CD4-positive, alpha-beta T cell (primary cell): ENCODE results near the gene CABP4. TPM values are rescaled to one million over a fixed set of nuclear protein-coding genes. Genes with fewer than 3 reads are reported as not detected.

ENCODE experiments used
- ATAC-seq: fragments of 200-7000 bp; cut with Tn5 transposase; one replicate; pipeline ENCODE4 v1.10.0; 2022; ENCODE audit warnings: mild to moderate bottlenecking; ENCODE audit not compliant: poor library complexity
- CTCF ChIA-PET: fragments of 350-600 bp; sonication (Branson Sonifier 250); formaldehyde crosslinking; loops from one replicate; lab custom pipeline; 2021; ENCODE audit warnings: antibody characterized with exemption, inconsistent platforms; lab: Charles Lee
- POLR2A ChIA-PET: fragments of 350-600 bp; sonication (Branson Sonifier 250); formaldehyde crosslinking; loops from one replicate; lab custom pipeline; 2021; ENCODE audit warnings: antibody characterized with exemption, inconsistent platforms; lab: Charles Lee
- DNase-seq, 14 experiments: peaks; one replicate each; pipeline ENCODE4 v3.0.0-alpha.2; 2013 to 2020; ENCODE audit warnings: mixed read lengths in 2 of 14
- H3K27ac ChIP-seq, 2 donors: one replicate each; pipeline versions ENCODE4 v1.5.1 to v1.7.0; 2013; ENCODE audit warnings: low read length in 2 of 2, low read depth in 1 of 2, mild to moderate bottlenecking in 1 of 2
- H3K27me3 ChIP-seq, 2 experiments: 1 replicate in 1 of 2; 2 replicates in 1 of 2; pipeline versions ENCODE4 v1.6.1 to v1.7.0; 2013; ENCODE audit warnings: low read length in 2 of 2, control low read depth in 1 of 2, mild to moderate bottlenecking in 1 of 2, moderate library complexity in 1 of 2; ENCODE audit not compliant: insufficient read depth in 2 of 2, control insufficient read depth in 1 of 2
- H3K36me3 ChIP-seq: one replicate; pipeline ENCODE4 v1.6.1; 2013; ENCODE audit warnings: low read length, control low read depth; ENCODE audit not compliant: insufficient read depth
- H3K4me1 ChIP-seq: one replicate; pipeline ENCODE4 v1.6.1; 2013; ENCODE audit warnings: low read length, control low read depth; ENCODE audit not compliant: insufficient read depth
- H3K4me3 ChIP-seq: one replicate; pipeline ENCODE4 v1.5.1; 2013; ENCODE audit warnings: mild to moderate bottlenecking, low read length, moderate library complexity
- H3K9me3 ChIP-seq, 2 experiments: 1 replicate in 1 of 2; 2 replicates in 1 of 2; pipeline versions ENCODE4 v1.6.1 to v1.7.0; 2013; ENCODE audit warnings: low read length in 2 of 2, mild to moderate bottlenecking in 2 of 2, control low read depth in 1 of 2, moderate library complexity in 1 of 2; ENCODE audit not compliant: control insufficient read depth in 1 of 2, insufficient read depth in 1 of 2
- H3K27ac Mint-ChIP-seq: one replicate; pipeline ENCODE4 v1.8.0; 2020; ENCODE audit warnings: mixed read lengths
- H3K27me3 Mint-ChIP-seq: one replicate; pipeline ENCODE4 v1.8.0; 2021; ENCODE audit warnings: mixed read lengths
- H3K36me3 Mint-ChIP-seq: one replicate; pipeline ENCODE4 v1.8.0; 2021; ENCODE audit warnings: low read depth, mixed read lengths
- H3K4me1 Mint-ChIP-seq: one replicate; pipeline ENCODE4 v1.8.0; 2021; ENCODE audit warnings: low read depth, mixed read lengths
- H3K4me3 Mint-ChIP-seq: one replicate; pipeline ENCODE4 v1.8.0; 2020; ENCODE audit warnings: mild to moderate bottlenecking, mixed read lengths
- H3K9me3 Mint-ChIP-seq: one replicate; pipeline ENCODE4 v1.8.0; 2020; ENCODE audit warnings: mixed read lengths
- intact Hi-C, 2 experiments: fragments of 100-400 bp; cut with DNase I in 1 of 2; cut with micrococcal nuclease in 1 of 2; formaldehyde crosslinking; loops; one replicate each; pipeline versions ENCODE4 v1.15.1 to v1.9.0; 2023 to 2025; cut with DNase I, micrococcal nuclease
- total RNA-seq, 174 experiments: library from RNA in 2 of 174; stranded (reverse) in 2 of 174; gene quantifications; one replicate each; pipeline ENCODE4 v1.2.3 and lab custom pipeline; 2021 to 2026
- TF ChIP-seq, protein P1 (sequence below): fragments of 200-600 bp; IDR thresholded peaks from one replicate; pipeline ENCODE4 v1.8.0; 2022; ENCODE audit warnings: antibody characterized with exemption, mild to moderate bottlenecking

Gene CABP4
- total RNA-seq, 2 experiments from 2014 or later: 7.5 to 8.5 TPM

DNA sequence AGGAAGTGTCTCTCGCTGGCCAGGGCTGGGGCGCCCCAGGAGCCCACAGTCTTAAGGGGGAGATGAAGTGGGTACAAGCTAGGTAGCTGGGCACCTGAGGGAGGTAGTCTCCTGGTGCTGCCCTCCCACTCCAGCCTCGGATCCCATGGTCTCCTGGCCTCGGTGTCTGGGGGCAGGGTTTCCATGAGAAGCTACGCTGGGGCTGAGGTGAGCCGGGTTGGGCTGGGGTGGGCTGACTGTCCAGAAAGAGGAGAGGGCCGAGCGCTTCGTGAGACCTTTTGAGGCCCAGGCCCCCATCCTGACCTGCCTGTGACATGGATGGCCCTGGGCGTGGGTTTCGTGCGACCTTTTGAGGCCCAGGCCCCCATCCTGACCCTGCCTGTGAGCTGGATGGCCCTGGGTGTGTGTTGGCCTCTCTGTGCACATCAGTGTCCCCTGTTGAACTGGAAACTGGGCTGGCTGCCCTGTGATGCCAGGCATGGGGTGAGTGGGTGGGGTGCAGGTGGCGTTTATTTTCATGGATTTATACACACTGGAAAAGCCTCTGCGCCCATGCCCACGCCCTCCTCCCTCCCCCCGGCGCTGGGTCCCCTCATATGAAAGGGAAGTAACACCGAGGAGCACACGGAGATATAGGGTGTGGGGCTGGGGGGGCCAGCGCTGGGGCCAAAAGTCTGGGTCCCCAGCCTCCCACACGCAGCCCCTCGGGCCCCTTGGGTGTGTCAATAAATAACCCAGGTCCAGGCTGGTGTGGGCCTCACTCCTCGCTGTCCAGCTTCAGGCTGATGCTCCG lies 36.3 kb downstream of the CABP4 start:
- Histone ChIP-seq H3K27ac (no peak overlapping the region), H3K4me1 (peaks cover 41% of the 10 kb centered on the region), H3K36me3 (peaks cover 93% of the 10 kb centered on the region), H3K4me3 (no peak overlapping the region), H3K9me3 (no peaks in the 10 kb centered on the region), H3K27me3 (no peaks in the 10 kb centered on the region)
- Mint-ChIP-seq H3K4me3 (no peak overlapping the region), H3K4me1 (peaks cover 30% of the 10 kb centered on the region), H3K27ac (peak overlapping the region; percentile 68), H3K27me3 (no peaks in the 10 kb centered on the region), H3K36me3 (peaks cover 72% of the 10 kb centered on the region), H3K9me3 (no peaks in the 10 kb centered on the region)
- TF ChIP-seq, protein P1, sequence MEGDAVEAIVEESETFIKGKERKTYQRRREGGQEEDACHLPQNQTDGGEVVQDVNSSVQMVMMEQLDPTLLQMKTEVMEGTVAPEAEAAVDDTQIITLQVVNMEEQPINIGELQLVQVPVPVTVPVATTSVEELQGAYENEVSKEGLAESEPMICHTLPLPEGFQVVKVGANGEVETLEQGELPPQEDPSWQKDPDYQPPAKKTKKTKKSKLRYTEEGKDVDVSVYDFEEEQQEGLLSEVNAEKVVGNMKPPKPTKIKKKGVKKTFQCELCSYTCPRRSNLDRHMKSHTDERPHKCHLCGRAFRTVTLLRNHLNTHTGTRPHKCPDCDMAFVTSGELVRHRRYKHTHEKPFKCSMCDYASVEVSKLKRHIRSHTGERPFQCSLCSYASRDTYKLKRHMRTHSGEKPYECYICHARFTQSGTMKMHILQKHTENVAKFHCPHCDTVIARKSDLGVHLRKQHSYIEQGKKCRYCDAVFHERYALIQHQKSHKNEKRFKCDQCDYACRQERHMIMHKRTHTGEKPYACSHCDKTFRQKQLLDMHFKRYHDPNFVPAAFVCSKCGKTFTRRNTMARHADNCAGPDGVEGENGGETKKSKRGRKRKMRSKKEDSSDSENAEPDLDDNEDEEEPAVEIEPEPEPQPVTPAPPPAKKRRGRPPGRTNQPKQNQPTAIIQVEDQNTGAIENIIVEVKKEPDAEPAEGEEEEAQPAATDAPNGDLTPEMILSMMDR: no peak
- POLR2A ChIA-PET: interaction anchor here (0.6 to 2.5 kb wide), 7 partner anchors 8 to 203 kb away, joined by 3 to 15 read pairs (median 5); partner anchors contain the start of genes AIP and PTPRCAP
- DNase-seq (peak in 1 of 14 experiments; percentile 19), ATAC-seq (no peak)
- intact Hi-C loops: no loop called here
- CTCF ChIA-PET: no interaction called here

DNA sequence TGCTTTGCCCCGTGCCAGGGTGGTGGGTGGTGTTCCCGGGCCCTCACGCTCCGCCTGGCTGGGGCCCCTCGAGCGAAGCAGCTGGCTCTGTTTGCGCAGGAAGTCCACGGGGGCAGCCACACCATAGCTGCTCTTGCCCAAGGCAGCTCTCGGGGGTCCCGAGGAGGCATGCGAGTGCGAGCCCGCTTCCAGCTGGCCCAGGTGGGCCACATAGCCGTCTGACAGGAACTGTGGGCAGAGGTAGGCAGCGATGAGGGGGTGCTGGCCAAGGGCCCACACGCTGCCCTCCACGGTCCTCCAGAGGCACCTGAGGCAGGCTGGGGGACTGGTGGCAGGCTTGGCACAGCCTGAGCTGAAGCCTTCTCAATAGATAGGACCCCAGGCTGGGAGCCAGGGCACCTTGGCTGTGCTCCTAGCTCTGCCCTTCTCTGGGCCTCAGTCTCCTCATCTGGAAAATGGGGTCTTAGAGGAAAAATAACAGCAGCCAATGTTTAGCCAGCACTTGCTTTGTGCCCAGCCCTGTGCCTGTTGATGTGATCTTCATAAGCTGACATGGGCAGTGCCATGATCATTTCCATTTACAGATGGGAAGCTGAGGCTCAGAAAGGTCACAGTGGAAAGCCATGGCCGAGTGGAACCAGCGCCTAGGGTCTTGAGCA lies 37.0 kb downstream of the CABP4 start:
- H3K9me3 Mint-ChIP-seq: no peaks in the 10 kb centered on the region
- TF ChIP-seq, protein P1: no peak
- H3K9me3 ChIP-seq: no peaks in the 10 kb centered on the region
- no peak for DNase-seq
- H3K4me1 ChIP-seq: peaks cover 34% of the 10 kb centered on the region
- ChIA-PET CTCF (interaction anchor here (0.7 kb wide), 1 partner anchor 103 kb away, joined by 3 read pairs; no protein-coding TSS in a partner anchor), POLR2A (interaction anchor here (0.6 to 2.5 kb wide), 8 partner anchors 9 to 204 kb away, joined by 3 to 9 read pairs (median 3); partner anchors contain the start of genes AIP, PPP1CA and PTPRCAP)
- no peak overlapping the region for H3K4me3 Mint-ChIP-seq
- peaks cover 73% of the 10 kb centered on the region for H3K36me3 Mint-ChIP-seq
- peaks cover 91% of the 10 kb centered on the region for H3K36me3 ChIP-seq
- H3K27ac Mint-ChIP-seq: no peak overlapping the region
- no peaks in the 10 kb centered on the region for H3K27me3 Mint-ChIP-seq
- intact Hi-C loops: no loop called here
- no peak for ATAC-seq
- H3K4me1 Mint-ChIP-seq: peaks cover 24% of the 10 kb centered on the region
- peak overlapping the region in 1 of 2 donors; percentile 34 for H3K27ac ChIP-seq
- no peaks in the 10 kb centered on the region for H3K27me3 ChIP-seq
- H3K4me3 ChIP-seq: no peak overlapping the region

DNA sequence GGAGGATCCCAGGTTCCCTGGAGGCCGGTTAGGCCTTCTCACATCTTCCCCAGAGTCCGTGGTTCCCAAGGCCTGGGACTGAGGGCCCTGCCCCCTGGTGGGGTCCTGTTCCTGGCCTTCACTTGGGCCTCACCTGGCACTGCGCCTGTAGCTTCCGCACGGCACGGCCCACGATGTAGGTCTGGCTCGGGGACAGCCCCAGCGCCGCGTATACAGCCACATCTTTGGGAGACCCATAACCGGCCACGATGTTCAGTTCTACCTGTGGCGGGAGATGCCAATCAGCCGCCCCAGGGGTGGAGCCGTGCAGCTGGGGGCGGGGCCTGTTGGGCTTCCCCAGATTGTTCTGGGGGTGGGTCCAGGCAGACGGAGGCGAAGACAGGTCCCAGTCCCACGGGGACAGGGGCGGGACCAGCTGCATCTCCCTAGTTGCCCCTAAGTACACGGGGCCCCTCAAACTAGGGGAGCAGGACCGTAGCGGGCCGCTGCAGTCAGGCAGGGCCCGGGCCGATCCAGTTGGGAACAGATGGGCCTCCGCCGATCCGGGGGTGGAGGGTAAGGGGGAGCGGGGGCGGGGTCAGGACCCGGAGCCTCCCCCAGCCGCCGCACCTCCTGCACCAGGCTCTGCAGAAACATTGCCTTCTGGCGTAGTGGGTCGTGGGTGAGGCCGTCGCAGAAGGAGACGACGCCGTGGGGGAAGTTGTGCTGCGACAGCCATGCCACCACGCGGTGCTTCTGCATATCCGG lies 37.8 kb downstream of the CABP4 start:
- H3K36me3 ChIP-seq: peaks cover 90% of the 10 kb centered on the region
- H3K27ac Mint-ChIP-seq: no peak overlapping the region
- ATAC-seq (peak; percentile 41), DNase-seq (peak in 2 of 14 experiments; percentile 34 to 53)
- H3K9me3 ChIP-seq: no peaks in the 10 kb centered on the region
- ChIA-PET CTCF (interaction anchor here (0.7 kb wide), 1 partner anchor 104 kb away, joined by 3 read pairs; no protein-coding TSS in a partner anchor), POLR2A (interaction anchor here (0.6 to 2.5 kb wide), 5 partner anchors 10 to 176 kb away, joined by 3 to 9 read pairs (median 3); partner anchors contain the start of genes AIP, PPP1CA and PTPRCAP)
- peaks cover 70% of the 10 kb centered on the region for H3K36me3 Mint-ChIP-seq
- peaks cover 16% of the 10 kb centered on the region for H3K4me1 Mint-ChIP-seq
- intact Hi-C loops: no loop called here
- H3K27me3 Mint-ChIP-seq: no peaks in the 10 kb centered on the region
- H3K9me3 Mint-ChIP-seq: no peaks in the 10 kb centered on the region
- no peak overlapping the region for H3K4me3 ChIP-seq
- peaks cover 26% of the 10 kb centered on the region for H3K4me1 ChIP-seq
- H3K27ac ChIP-seq: peak overlapping the region in 1 of 2 donors; percentile 34
- no peak overlapping the region for H3K4me3 Mint-ChIP-seq
- no peaks in the 10 kb centered on the region for H3K27me3 ChIP-seq
- TF ChIP-seq, protein P1: no peak
